BE2C (cell line): ENCODE measurements around the gene CCDC112.
"Not testable (repeated sequence)": the region's sequence is repeated elsewhere in the genome, so short reads cannot be mapped to it uniquely, and the experiment has no call there.

ENCODE experiments used
- DNase-seq: peaks from one replicate; pipeline ENCODE4 v3.0.0-alpha.2; 2020
- H3K27me3 ChIP-seq: fragments of 250-450 bp; sonication (Bioruptor Pico); 2 replicates; pipeline ENCODE4 v1.5.1; 2020; ENCODE audit warnings: mild to moderate bottlenecking
- H3K36me3 ChIP-seq: fragments of 250-450 bp; sonication (Bioruptor Pico); 2 replicates; pipeline ENCODE4 v1.5.1; 2020; ENCODE audit warnings: mild to moderate bottlenecking
- H3K4me1 ChIP-seq: fragments of 250-450 bp; sonication (Bioruptor Pico); 2 replicates; pipeline ENCODE4 v1.5.1; 2020
- H3K4me3 ChIP-seq: 2 replicates; pipeline ENCODE4 v1.5.1; 2011; ENCODE audit warnings: low read depth, low read length
- H3K9me3 ChIP-seq: fragments of 250-450 bp; sonication (Bioruptor Pico); 2 replicates; pipeline ENCODE4 v1.5.1; 2020
- TF ChIP-seq, protein P1 (sequence below): IDR thresholded peaks from 2 replicates; pipeline ENCODE4 v1.5.1; 2012; ENCODE audit warnings: mild to moderate bottlenecking, low read depth, low read length

The CCDC112 gene

DNA sequence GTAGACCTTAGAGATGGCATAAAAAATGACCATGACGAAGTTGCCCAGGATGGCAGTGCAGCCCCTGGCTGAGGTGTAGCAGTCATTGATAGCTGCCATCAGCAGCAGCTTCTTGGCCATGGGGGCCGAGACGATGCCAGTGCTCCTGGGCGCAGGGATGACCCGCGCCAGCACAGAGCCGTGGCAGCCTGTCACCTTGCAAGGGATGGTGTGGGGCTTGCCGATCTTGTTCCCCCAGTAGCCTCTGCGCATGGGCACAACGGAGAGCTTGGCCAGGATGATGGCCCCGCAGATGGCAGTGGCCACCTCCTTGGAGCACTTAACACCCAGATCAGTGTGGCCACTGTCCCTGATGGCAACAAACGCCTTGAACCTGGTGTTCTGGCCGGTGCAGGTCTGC is 31.7 kb downstream of the CCDC112 start:
- no peaks in the 10 kb centered on the region for H3K27me3 ChIP-seq

GRCh38 chr5:115263078-115263380 is 33.4 kb downstream of the CCDC112 start:
- no peaks in the 10 kb centered on the region; the same call in none of the 2 replicates for H3K36me3 ChIP-seq
- no peak for DNase-seq
- H3K4me1 ChIP-seq = no peaks in the 10 kb centered on the region
- no peaks in the 10 kb centered on the region for H3K9me3 ChIP-seq
- H3K27me3 ChIP-seq = no peaks in the 10 kb centered on the region
- TF ChIP-seq, protein P1, sequence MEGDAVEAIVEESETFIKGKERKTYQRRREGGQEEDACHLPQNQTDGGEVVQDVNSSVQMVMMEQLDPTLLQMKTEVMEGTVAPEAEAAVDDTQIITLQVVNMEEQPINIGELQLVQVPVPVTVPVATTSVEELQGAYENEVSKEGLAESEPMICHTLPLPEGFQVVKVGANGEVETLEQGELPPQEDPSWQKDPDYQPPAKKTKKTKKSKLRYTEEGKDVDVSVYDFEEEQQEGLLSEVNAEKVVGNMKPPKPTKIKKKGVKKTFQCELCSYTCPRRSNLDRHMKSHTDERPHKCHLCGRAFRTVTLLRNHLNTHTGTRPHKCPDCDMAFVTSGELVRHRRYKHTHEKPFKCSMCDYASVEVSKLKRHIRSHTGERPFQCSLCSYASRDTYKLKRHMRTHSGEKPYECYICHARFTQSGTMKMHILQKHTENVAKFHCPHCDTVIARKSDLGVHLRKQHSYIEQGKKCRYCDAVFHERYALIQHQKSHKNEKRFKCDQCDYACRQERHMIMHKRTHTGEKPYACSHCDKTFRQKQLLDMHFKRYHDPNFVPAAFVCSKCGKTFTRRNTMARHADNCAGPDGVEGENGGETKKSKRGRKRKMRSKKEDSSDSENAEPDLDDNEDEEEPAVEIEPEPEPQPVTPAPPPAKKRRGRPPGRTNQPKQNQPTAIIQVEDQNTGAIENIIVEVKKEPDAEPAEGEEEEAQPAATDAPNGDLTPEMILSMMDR = no peak
- H3K4me3 ChIP-seq = peak overlapping the region; percentile 96

More for the DNA sequence above, 31.7 kb downstream of the CCDC112 start:
- no peak overlapping the region for H3K4me3 ChIP-seq
- TF ChIP-seq, protein P1 = no peak
- no peaks in the 10 kb centered on the region for H3K9me3 ChIP-seq
- no peaks in the 10 kb centered on the region for H3K4me1 ChIP-seq
- no peak for DNase-seq
- no peaks in the 10 kb centered on the region; the same call in none of the 2 replicates for H3K36me3 ChIP-seq

- Histone ChIP-seq H3K36me3 (no peaks in the 10 kb centered on the region; the same call in none of the 2 replicates), H3K4me3 (peak within 1 kb of the TSS; percentile 96), H3K4me1 (no peaks in the 10 kb centered on the region), H3K9me3 (no peaks in the 10 kb centered on the region), H3K27me3 (no peaks in the 10 kb centered on the region)
- peak; percentile 86 for DNase-seq
- TF ChIP-seq, protein P1 = no peak
Observed at GRCh38 chr5:115262321-115263077, 34.0 kb downstream of the CCDC112 start, which contains the start of gene PGGT1B. Gene PGGT1B, minus strand, starts transcription at chr5:115262877. Its CDS starts 26 bp downstream, at chr5:115262851.

GRCh38 chr5:115262011-115262320 is 34.5 kb downstream of the CCDC112 start:
- Histone ChIP-seq H3K36me3 (no peaks in the 10 kb centered on the region; the same call in none of the 2 replicates), H3K4me1 (no peaks in the 10 kb centered on the region), H3K9me3 (no peaks in the 10 kb centered on the region), H3K4me3 (peak overlapping the region; percentile 96), H3K27me3 (no peaks in the 10 kb centered on the region)
- TF ChIP-seq, protein P1 = no peak
- DNase-seq = no peak

- Histone ChIP-seq H3K9me3 (no peaks in the 10 kb centered on the region), H3K4me1 (no peaks in the 10 kb centered on the region), H3K4me3 (no peak overlapping the region), H3K36me3 (peaks cover 4% of the 10 kb centered on the region; the same call in 1 of the 2 replicates), H3K27me3 (no peaks in the 10 kb centered on the region)
- TF ChIP-seq, protein P1 = no peak
- DNase-seq = no peak
Observed at GRCh38 chr5:115260248-115260647, 36.2 kb downstream of the CCDC112 start.

GRCh38 chr5:115257981-115258380 is 38.5 kb downstream of the CCDC112 start:
- peaks cover 4% of the 10 kb centered on the region; the same call in 1 of the 2 replicates for H3K36me3 ChIP-seq
- no peaks in the 10 kb centered on the region for H3K4me1 ChIP-seq
- TF ChIP-seq, protein P1 = no peak
- DNase-seq = no peak
- H3K9me3 ChIP-seq = no peaks in the 10 kb centered on the region
- H3K4me3 ChIP-seq = no peak overlapping the region
- H3K27me3 ChIP-seq = no peaks in the 10 kb centered on the region

- not testable (repeated sequence) for DNase-seq, H3K4me1 ChIP-seq, H3K4me3 ChIP-seq, H3K27me3 ChIP-seq, H3K9me3 ChIP-seq, H3K36me3 ChIP-seq
Observed at GRCh38 chr5:115249379-115249778, 47.1 kb downstream of the CCDC112 start.
